Activated T-helper 9 cell treated with anti-CD3 and anti-CD28 coated beads, Interleukin-2, amount 50 U/mL, for 16 hours (primary cell): Measurements from ENCODE around the gene INSL3.
A peak's percentile ranks its signal among the peaks of the same experiment; 100 is the strongest.

Source experiments
- DNase-seq: peaks from one replicate; pipeline ENCODE4 v3.0.0-alpha.2; 2020; ENCODE audit warnings: low read depth

The INSL3 gene

DNA sequence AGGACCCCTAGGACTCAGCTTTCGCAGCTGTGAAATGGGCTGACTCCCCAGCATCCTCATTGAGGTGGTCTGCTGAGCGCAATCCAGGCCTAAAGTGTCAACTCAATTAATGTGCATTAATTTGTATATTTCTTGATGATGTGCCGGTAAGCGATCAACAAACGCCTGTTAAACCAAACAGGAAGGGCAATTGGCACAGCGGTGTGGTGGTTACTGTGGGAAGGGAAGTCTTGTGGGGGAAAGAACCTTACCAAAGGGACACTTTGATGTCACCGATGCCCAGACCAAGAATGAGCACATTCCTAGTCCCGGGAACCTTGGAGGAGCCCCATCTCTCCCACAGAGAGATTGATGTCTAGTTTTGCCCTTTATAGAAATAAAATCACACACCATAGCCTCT is 24.8 kb upstream of the INSL3 start:
- DNase-seq = peak; percentile 39

DNA sequence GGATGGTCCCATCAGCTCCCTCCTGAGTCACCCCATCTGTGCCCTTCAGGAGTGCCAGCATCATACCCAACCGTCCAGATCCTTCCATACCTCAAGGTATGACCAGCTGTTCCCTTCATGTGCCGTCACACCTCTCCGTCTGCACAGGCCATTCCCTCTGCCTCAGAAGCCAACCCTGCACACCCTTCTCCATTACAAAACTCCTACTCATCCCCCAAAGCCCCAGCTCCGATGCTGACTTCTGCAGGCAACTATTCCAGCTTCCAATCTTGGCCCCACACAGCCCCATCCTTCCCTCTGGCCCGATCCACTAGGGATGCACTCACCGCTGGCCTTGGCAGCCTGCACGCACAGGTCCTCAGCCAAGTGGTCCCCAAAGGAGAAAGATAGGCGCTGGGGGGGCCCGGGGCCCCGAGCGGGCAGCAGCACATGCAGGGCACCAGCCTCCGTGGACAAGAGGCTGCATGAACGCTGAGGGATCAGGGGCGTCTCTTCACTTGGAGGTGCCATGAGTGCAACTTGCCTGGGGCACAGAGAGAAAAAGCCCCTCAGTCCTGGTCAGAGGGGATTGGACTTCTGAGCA is 22.7 kb upstream of the INSL3 start:
- DNase-seq = no peak

DNA sequence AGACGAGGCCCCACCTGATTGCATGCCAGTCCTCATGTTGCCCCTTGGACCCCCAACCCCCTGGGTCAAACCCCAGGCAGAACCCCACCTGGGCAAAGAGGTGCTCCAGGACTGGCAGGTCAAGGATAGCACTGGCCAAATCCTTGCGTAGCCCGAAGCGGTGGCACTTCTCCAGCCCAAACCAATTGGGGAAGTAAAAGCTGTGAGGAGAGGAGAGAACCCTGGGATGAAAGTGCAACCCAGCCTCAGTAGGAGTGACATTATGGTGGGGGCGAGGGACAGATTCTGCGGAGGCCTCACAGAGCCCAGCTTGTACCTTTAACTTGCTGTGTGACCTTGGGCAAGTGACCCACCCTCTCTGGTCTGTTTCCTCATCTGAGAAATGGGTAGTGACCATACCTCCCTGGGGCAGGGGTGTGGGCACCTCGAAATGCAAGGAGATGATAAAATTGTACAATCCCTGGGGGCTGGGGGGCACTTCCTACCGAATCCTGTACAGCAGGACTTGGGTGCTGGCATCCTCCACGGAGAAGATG is 22.0 kb upstream of the INSL3 start:
- no peak for DNase-seq

DNA sequence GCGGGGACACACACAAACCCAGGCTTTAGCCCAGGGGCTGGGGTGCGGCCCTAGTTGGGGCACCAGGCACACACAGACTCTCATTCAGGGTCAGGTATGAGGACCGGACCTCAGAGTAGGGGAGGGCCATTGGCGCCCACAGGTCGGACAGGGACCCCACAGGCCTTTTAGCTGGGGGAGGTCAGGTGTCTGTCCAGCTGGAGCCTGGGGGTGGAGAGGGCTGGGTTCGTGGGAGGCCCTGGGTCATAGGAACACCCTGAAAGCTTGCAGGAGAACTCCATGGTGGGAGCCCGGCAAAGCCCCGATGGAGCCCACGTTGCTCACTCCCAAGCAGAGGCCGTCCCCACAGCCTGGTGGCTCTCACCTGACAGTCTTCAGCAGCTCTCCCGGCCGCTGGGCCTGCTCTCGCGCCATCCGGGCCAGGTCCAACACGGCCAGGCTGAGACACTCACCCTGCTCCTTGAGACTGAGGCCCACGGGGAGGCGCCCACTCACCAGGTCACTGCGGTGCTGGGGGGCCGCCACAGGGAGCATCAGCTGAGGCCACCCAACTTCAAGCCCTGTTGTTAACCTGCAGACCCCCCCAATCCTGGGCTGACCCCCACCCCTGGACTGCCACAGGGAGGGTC is 21.5 kb upstream of the INSL3 start:
- no peak for DNase-seq

DNA sequence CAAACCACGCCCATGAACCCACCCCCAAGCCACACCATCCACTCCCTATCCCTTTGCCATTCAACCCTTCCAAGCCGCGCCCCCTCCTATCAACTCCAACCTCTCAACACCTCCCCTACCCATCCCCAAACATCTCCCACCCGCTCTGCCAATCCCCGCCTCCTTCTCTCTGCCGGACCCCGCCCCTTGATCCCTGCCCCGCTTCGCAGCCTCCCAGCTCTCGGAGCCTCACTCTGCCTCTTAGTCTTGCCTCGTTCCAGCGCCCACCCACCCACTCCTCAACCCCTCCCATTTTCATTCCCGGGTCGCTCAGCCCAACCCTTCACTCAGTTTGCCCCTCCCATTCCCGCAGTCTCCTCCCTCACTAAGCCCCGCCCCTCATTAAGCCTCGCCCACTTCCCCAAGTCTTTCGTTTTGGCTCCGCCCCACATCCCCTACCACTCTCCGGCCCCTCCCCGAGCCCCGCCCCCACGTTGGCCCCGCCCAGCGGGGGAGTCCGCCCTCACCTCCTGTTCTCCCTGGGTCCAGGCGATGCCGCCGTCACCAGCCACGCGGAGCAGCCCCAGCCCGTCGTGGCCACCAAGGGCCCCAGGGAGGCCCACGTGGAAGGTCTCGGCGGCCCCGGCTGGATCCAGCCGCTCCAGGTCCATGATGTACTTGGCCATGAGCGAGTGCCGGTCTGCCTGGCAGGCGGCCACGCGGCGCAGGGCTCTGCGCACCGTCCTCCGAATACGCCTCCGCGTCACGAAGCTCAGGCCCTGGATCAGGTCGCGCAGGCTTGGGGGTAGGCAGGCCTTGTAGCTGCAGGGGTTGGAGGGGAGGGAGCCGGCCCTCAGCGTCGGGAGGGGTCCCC is 20.7 kb upstream of the INSL3 start:
- peak; percentile 34 for DNase-seq

DNA sequence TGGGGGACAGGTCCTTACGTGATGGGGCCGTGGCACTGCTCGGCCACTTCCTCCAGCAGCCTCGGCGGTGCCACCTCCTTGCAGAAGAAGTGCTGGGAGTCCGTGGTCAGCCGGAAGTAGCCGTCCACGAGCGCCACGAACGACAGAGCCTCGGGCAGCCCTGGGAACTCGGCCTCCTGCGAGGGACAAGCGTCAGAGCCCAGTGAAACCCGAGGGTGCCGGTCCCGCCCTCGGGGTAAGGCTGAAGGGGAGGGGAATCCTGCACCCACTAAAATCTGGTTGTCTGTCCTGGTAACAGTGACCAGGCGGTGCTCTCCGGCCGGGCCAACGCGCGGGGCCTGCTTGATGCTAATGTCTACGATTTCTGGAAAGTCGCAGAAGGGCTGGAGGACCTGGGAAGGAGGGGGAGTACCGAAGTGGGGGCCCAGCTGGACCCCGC is 20.1 kb upstream of the INSL3 start:
- DNase-seq = no peak

DNA sequence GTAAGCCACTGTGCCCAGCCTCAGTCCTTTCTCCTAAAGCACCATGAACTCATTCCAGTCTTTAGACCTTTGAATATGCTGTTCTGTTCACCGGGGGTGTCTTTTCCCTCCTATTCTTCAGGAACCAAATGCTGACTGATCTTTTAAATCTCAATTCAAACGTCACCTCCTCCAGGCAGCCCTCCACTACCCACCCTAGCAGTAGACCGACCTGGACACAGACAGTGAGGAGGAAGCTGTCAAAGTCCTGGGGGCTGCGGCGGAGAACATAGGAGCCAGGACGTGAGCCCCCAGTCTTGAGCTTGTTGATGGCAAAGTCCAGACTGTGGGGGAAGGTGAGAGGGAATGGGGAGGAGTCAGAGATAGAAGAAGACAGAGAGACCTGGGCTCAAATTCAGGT is 18.7 kb upstream of the INSL3 start:
- DNase-seq = no peak

DNA sequence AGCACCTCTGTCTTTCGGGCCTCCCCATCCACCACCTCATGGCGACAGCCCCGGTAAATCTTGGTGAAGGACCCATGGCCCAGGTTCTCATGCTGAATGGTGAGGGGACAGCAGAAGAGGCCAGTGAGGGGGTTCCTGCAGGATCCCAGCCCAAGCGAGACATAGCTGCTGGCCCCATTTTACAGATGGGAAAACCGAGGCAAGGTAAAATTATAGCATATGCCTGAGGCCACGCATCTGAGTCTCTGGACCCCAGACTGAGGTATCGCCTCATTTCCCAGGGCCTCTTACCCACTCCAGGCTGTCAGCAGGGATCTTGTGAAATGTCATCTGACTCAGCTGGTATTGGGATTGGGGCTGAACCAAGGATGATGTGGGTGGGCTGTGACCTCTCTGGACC is 16.7 kb upstream of the INSL3 start:
- no peak for DNase-seq

DNA sequence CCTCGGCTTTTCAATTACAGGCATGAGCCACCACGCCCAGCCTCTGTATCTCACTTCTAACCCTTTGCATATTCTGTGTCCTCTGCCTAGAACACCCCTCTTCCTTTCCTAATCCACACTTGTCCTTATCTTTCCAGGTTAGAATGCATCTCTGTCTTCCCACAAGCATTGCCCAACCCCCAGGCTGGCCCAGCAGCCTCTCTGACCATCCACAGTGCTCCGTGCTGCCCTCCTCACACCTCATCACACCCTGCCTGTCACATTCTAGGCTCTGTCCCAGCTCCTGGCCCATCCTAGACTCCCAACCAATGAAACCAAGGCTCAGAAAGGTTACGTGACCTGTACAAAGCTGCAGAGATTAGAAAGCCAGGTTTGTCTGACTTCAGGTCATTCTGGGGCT is 15.2 kb upstream of the INSL3 start:
- DNase-seq = no peak

DNA sequence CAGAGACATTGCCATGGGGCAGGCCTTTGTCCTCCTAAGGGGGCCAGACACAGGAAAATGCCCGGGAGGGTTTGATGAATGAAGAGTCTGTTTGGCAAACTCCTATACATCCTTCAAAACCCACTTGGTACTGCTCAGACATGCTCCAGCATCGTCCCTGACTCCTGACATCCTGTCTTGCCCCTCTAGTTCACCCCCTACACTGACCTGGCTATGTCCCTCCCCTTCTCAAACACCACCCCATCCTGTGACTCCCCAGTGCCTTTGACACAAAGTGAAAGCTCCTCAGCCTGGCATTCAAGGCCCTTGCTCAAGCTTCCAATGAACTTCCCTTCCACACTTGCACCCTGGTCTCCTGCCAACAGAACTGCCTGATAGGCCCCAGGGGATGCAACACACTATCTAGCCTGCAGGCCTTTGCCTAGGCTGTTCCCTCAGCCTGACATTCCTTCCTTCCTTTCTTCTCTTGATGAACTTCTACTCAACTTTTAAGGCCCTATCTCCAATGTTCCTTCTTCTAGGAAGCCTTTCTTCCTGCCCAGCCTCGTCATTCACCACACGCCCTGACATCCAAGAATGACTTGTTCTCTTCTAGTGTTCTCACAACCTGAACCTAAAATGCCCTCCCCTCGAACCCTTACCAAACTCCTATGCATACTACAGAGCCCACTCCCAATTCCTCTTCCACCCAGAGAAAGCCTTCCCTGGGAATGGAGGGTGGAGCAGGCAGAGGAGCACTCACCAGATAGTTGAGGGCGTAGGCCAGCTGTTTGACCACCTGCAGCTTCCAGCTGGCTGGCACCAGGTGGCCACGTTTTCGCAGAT is 14.1 kb upstream of the INSL3 start:
- DNase-seq = no peak

DNA sequence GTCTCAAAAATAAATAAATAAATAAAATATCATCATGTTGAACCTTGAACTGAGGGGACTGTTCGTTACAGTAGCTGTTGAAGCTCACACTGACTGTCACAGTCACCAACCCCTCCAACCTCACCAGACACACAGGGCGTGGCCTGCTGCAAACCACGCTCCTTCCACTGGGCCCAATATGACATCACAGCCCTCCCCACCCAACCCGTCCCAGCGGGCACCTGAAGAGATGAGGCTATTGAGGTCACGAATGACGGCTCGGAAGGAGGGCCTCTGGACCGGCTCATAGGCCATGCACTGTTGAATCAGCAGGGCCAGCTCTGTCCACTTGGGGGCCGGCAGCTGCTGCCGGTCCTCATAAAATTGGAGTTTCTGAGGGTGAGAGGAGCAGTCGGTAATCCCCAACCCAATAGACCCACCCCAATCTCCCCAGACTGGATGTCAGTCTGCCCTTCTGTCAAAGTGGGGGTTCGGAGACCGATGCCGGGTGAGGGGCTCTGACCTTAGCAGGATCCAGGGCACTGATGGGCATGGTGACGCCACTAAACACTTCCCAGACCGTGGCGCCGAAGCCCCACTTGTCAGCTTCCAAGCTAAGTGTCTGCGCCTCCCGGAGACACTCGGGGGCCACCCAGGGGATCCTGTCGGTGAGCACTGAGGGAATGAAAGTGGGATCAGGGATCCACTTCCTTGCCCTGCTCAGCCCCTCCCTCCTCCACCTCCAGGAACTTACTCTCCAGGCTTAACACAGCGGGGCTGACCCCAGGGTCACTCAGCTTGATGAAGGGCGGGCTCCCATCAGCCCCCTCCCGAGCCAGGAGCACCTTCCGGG is 13.2 kb upstream of the INSL3 start:
- no peak for DNase-seq

DNA sequence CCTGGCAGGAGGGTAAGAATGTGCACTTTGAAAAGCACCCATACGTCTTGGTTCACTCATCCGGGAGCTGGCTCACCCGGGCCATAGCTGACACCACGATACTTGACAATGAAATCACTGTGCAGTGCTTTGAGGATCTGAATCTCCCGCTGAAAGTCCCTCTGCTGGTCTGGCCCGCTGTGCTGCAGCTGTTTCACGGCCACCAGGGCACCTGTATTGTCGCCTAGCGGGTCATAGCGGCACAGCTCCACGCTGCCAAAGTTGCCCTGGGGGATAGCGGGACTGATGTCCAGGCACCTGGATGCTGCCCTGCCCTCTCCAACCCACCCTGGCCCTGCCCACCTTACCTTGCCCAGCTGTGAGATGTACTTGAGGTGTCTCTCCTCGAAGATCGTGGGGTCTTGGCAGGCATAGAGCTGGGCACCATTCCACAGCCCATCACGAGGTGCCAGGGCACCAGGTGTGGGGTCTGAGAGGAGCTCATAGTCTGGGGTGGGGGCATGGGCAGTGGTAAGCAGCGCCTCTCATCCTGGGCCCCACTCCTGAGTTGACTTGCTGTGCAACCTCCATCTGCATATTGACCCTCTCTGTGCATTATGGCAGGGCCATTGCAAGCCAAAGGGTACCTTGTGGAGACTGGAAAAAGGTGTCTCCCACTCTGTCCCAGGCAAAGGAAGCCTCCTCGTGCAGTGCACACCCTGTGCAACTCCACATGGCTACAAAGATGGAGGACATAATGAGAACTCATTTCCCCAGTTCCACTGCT is 11.3 kb upstream of the INSL3 start:
- no peak for DNase-seq

DNA sequence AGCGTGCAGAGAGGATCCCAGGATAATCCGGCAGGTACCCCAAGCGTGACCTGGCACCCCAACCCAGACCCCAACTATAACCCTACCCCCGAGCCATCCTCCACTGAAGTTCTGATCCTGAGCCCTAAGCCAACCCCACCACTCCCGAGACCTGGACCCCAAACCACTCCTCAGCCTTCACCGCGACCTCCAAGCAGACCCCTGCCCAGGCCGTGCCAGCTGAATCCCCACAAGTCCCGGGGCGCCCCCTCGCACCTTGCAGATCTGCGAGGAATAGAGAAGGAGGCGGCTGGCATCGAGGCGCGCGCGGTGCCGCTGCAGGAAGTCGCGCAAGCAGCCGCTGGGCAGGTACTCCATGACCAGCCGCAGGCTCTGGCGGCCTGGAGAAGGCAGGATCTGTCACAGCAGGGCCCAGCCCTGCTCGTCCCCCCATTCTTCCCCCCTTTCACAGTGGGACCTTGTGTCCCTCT is 10.1 kb upstream of the INSL3 start:
- no peak for DNase-seq

DNA sequence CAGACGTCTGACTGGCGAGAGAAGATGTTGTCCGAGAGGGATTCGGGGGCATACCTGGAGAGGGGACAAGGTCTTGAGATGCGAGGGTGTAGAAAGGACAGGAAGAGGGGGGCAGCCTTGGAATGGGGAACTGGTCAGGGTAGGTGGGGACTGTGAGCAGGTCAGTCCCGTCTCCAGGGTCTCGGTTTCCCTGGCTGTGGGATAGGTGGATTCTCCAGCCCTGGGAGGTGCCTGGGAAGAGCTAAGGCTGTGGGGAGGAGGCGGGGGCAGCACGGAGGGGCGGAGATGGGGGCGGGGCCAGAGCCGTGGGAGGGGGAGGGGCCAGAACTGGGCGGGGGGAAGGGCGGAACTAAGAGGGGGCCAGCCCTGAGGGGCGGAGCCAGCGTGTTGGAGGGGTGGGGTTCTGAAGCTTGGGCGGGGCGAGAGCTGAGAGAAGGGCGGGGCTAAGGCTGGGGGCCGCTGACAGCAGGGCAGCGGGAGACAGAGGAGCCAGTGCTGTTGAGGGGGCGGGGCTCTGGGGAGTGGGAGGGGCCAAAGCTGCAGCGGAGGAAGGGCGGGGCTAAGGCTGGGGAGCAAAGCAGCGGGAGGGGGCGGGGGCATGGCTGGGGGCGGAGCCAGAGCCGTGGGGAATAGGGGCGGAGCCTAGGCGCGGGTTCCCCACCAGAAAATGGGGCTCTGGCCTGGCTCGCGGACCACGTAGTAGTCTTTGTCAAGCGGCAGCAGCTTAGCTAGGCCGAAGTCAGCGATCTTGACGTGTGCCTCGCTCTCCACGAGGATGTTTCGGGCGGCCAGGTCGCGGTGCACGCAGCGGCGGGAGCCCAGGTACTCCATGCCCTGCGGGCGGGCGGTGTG is 9.5 kb upstream of the INSL3 start:
- DNase-seq = peak; percentile 19

DNA sequence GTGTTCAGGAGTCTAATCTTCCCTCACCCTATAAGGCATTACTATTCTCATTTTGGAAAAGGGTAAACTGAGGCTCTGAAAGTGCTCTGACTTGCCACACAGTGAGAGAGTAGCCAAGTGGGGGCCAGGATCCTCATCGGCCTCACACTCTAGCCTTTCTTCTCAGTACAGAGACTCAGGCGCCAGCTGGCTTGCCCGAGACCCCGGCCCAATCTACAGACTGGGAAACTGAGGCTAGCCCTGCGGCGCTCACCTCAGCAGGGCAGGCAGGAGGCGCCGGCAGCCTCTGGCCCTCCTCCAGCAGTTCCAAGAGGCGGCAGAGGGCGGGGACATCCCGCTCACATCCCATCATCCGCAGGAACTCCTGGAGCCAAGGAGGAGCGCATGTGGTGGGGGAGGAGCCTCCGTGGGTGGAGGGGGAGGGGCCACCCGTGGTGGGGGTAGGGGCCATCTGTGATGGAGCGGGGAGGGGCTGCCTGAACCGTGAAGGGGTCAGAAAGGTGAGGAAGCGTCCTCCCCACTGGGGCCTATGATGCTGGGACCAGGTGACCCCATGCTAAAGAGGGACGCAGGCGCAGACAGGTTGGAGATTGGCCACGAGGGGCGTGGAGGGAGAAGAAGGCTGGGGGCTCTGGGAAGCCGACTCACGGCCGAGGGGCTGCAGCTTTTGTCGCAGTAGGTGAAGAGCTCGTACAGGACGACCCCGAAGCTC is 8.7 kb upstream of the INSL3 start:
- DNase-seq = no peak

DNA sequence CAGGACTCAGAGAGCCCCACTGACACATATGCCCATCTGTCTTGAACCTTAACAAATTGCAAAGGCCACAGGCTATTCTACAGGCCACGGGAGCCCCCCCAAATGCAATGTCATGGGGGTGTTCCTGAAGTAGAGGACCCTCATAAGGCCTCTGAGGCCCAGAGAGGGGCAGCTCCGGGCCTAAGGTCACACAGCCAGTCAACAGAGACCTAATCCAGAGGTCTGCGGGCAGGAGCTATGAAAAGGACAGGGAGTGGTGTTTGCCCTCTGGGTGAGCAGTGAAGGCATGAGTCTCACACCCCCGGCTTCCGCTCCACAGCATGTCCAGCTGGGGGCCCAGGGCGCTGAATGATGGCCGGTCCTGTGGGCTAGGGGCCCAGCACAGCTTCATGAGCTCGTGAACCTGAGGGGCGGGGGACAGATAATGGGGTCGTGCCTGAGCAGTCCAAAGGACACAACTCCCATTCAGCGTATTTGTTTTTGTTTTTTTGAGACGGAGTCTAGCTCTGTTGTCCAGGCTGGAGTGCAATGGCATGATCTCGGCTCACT is 5.3 kb upstream of the INSL3 start:
- no peak for DNase-seq

DNA sequence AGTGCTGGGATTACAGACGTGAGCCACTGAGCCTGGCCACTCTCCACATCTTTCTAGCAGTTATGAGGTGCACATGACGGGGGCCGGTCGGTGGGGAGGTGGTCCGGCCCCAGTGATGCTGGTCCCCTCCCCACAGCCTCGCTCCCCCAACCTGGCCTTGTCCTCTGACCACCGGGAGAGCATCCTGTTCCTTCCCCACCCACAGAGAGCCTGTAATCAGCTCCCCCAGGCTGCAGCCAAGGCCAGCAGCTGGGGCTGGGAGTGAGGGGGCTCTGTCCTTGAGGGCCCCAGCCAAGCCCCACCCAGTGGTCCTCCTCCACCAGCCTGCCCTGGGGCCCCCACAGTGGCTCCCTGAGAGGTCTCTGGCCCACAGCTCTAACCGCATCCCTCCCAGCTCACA is 3.0 kb upstream of the INSL3 start:
- DNase-seq = no peak

DNA sequence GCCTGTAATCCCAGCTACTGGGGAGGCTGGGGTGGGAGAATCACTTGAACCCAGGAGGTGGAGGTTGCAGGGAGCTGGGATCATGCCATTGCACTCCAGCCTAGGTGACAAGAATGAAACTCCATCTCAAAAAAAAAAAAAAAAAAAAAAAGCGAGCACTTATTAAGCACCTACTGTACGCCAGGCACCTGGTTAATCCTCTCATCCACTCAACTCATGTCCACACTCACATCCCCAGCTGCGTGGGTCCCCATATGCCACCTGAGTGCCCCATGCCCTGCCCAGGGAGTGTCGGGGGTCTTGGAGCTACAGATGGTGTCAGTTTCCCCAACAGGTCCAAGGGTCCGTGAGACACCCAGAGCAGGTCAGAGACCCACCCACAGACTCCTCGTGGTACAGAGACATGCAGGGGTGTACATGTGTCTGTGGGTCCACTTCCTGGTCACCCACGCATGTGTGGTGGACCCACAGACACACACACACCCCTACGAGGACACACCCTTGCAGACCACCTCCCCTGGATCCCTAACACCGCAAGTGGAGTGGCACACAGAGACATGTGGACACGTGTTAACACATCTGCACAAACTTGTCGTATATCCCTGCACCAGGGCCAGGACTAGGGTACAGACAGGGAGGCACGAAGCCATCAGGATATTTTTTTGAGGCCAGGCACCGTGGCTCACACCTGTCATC is 3.5 kb downstream of the INSL3 start:
- DNase-seq = no peak
